SW480 (cell line): Measurements from ENCODE around the gene SLC2A1.

Experiments
- DNase-seq: peaks from one replicate; pipeline ENCODE4 v3.0.0-alpha.2; 2016; ENCODE audit warnings: low spot score

Gene SLC2A1

GRCh38 chr1:42960566-42961311, 2.1 kb upstream of the SLC2A1 start:
- peak; percentile 53 for DNase-seq

- no peak for DNase-seq
Observed at GRCh38 chr1:42960122-42960390, 1.4 kb upstream of the SLC2A1 start.

- no peak for DNase-seq
Observed at GRCh38 chr1:42957880-42958487, 684 bp downstream of the SLC2A1 start.

GRCh38 chr1:42957229-42957879, 1.3 kb downstream of the SLC2A1 start:
- DNase-seq, result no peak

GRCh38 chr1:42956739-42957138, 1.9 kb downstream of the SLC2A1 start:
- peak; percentile 57 for DNase-seq

- DNase-seq, result peak; percentile 54
Observed at GRCh38 chr1:42955311-42956063, 3.2 kb downstream of the SLC2A1 start.

- no peak for DNase-seq
Observed at GRCh38 chr1:42953182-42954180, 5.2 kb downstream of the SLC2A1 start.

GRCh38 chr1:42952303-42953001, 6.2 kb downstream of the SLC2A1 start:
- peak; percentile 53 for DNase-seq

- no peak for DNase-seq
Observed at GRCh38 chr1:42951588-42951987, 7.1 kb downstream of the SLC2A1 start.

GRCh38 chr1:42950116-42950481, 8.6 kb downstream of the SLC2A1 start:
- peak; percentile 70 for DNase-seq

- peak; percentile 35 for DNase-seq
Observed at GRCh38 chr1:42949312-42950115, 9.2 kb downstream of the SLC2A1 start.

- DNase-seq, result no peak
Observed at GRCh38 chr1:42947965-42948732, 10.5 kb downstream of the SLC2A1 start.

- DNase-seq, result no peak
Observed at GRCh38 chr1:42947117-42947516, 11.6 kb downstream of the SLC2A1 start.

- no peak for DNase-seq
Observed at GRCh38 chr1:42946120-42946898, 12.4 kb downstream of the SLC2A1 start.

- DNase-seq, result no peak
Observed at GRCh38 chr1:42945164-42945563, 13.5 kb downstream of the SLC2A1 start.

- no peak for DNase-seq
Observed at GRCh38 chr1:42944246-42944928, 14.3 kb downstream of the SLC2A1 start.

GRCh38 chr1:42943728-42944127, 14.9 kb downstream of the SLC2A1 start:
- no peak for DNase-seq

- DNase-seq, result peak; percentile 75
Observed at GRCh38 chr1:42943166-42943565, 15.5 kb downstream of the SLC2A1 start.
